Trophoblast cell (in vitro differentiated cells and primary cell): ENCODE measurements around the gene RPS23.

Source experiments
- DNase-seq, 2 donors: peaks; one replicate each; pipeline ENCODE4 v3.0.0-alpha.2; 2016
- H2AFZ ChIP-seq: 2 replicates; pipeline ENCODE4 v1.6.1; 2013; ENCODE audit warnings: low read length, moderate library complexity, mild to moderate bottlenecking; ENCODE audit not compliant: insufficient read depth, poor library complexity
- H2AK5ac ChIP-seq: 2 replicates; pipeline ENCODE4 v1.6.1; 2013; ENCODE audit warnings: mild to moderate bottlenecking, low read length
- H2BK120ac ChIP-seq: 2 replicates; pipeline ENCODE4 v1.6.1; 2013; ENCODE audit warnings: low read length, mild to moderate bottlenecking, moderate library complexity; ENCODE audit not compliant: insufficient read depth, poor library complexity
- H2BK12ac ChIP-seq: 2 replicates; pipeline ENCODE4 v1.6.1; 2013; ENCODE audit warnings: mild to moderate bottlenecking, low read length, moderate library complexity
- H2BK5ac ChIP-seq: 2 replicates; pipeline ENCODE4 v1.6.1; 2013; ENCODE audit warnings: low read length, low read depth, moderate library complexity, mild to moderate bottlenecking; ENCODE audit not compliant: poor library complexity
- H3K14ac ChIP-seq: 2 replicates; pipeline ENCODE4 v1.6.1; 2013; ENCODE audit warnings: mild to moderate bottlenecking, low read length
- H3K18ac ChIP-seq: 2 replicates; pipeline ENCODE4 v1.6.1; 2013; ENCODE audit warnings: mild to moderate bottlenecking, low read length
- H3K23ac ChIP-seq: 2 replicates; pipeline ENCODE4 v1.6.1; 2013; ENCODE audit warnings: low read length
- H3K27ac ChIP-seq: 2 replicates; pipeline ENCODE4 v1.5.1; 2013; ENCODE audit warnings: low read depth, mild to moderate bottlenecking, inconsistent platforms, low read length, moderate library complexity
- H3K27me3 ChIP-seq: 2 replicates; pipeline ENCODE4 v1.6.1; 2013; ENCODE audit warnings: inconsistent platforms, mild to moderate bottlenecking, low read length, moderate library complexity; ENCODE audit not compliant: insufficient read depth
- H3K36me3 ChIP-seq, 2 experiments: 1 replicate in 1 of 2; 2 replicates in 1 of 2; pipeline ENCODE4 v1.6.1; 2013; ENCODE audit warnings: low read length in 2 of 2, mild to moderate bottlenecking in 2 of 2, moderate library complexity in 1 of 2; ENCODE audit not compliant: insufficient read depth in 2 of 2, control insufficient read depth in 1 of 2
- H3K4ac ChIP-seq: 2 replicates; pipeline ENCODE4 v1.6.1; 2013; ENCODE audit warnings: low read depth, mild to moderate bottlenecking, low read length, moderate library complexity
- H3K4me1 ChIP-seq, 2 experiments: 1 replicate in 1 of 2; 2 replicates in 1 of 2; pipeline ENCODE4 v1.6.1; 2013; ENCODE audit warnings: low read length in 2 of 2, mild to moderate bottlenecking in 2 of 2, moderate library complexity in 1 of 2; ENCODE audit not compliant: insufficient read depth in 2 of 2, control insufficient read depth in 1 of 2
- H3K4me2 ChIP-seq: 2 replicates; pipeline ENCODE4 v1.6.1; 2013; ENCODE audit warnings: inconsistent platforms, mild to moderate bottlenecking, low read length, moderate library complexity
- H3K4me3 ChIP-seq: 2 replicates; pipeline ENCODE4 v1.5.1; 2013; ENCODE audit warnings: mild to moderate bottlenecking, low read depth, low read length, inconsistent platforms
- H3K79me1 ChIP-seq: one replicate; pipeline ENCODE4 v1.6.1; 2013; ENCODE audit warnings: low read length
- H3K79me2 ChIP-seq: 2 replicates; pipeline ENCODE4 v1.6.1; 2013; ENCODE audit warnings: low read length, mild to moderate bottlenecking; ENCODE audit not compliant: control insufficient read depth, insufficient read depth, poor library complexity
- H3K9ac ChIP-seq: 2 replicates; pipeline ENCODE4 v1.6.1; 2013; ENCODE audit warnings: mild to moderate bottlenecking, low read length
- H3K9me3 ChIP-seq: 2 replicates; pipeline ENCODE4 v1.6.1; 2013; ENCODE audit warnings: low read depth, mild to moderate bottlenecking, control low read depth, inconsistent platforms, low read length; ENCODE audit not compliant: insufficient read depth
- H4K12ac ChIP-seq: 2 replicates; pipeline ENCODE4 v1.6.1; 2013; ENCODE audit warnings: low read depth, mild to moderate bottlenecking, low read length, moderate library complexity
- H4K8ac ChIP-seq: 2 replicates; pipeline ENCODE4 v1.6.1; 2013; ENCODE audit warnings: low read depth, mild to moderate bottlenecking, low read length, moderate library complexity
- H4K91ac ChIP-seq: one replicate; pipeline ENCODE4 v1.6.1; 2013; ENCODE audit warnings: low read depth, mild to moderate bottlenecking, low read length, moderate library complexity
- WGBS: extraction: QIAGEN DNeasy Blood & Tissue Kit; methylation state at CpG from one replicate; pipeline ENCODE4 v1.1.7; 2013; ENCODE audit warnings: missing lambda C conversion rate; ENCODE audit not compliant: insufficient read length, insufficient coverage; ENCODE audit errors: extremely low coverage; 5-methylcytosine and 5-hydroxymethylcytosine counted together

Gene RPS23

GRCh38 chr5:82285206-82285605 lies 7.1 kb upstream of the RPS23 start:
- Histone ChIP-seq H2AK5ac (no peak overlapping the region), H3K4me2 (no peak overlapping the region), H3K27ac (no peak overlapping the region), H2BK5ac (no peak overlapping the region), H3K9ac (no peak overlapping the region), H3K23ac (no peak overlapping the region), H2BK120ac (no peak overlapping the region), H2AFZ (no peak overlapping the region), H3K18ac (no peak overlapping the region), H3K4ac (no peak overlapping the region), H3K27me3 (no peaks in the 10 kb centered on the region), H2BK12ac (no peak overlapping the region), H3K36me3 (no peaks in the 10 kb centered on the region), H4K12ac (no peak overlapping the region), H3K4me1 (no peaks in the 10 kb centered on the region), H3K9me3 (no peaks in the 10 kb centered on the region), H4K8ac (no peak overlapping the region), H3K14ac (no peak overlapping the region), H3K79me2 (no peaks in the 10 kb centered on the region), H3K4me3 (no peak overlapping the region), H4K91ac (no peak overlapping the region), H3K79me1 (no peaks in the 10 kb centered on the region)
- no CpG with 5 or more reads among the region's 6 CpGs for WGBS
- DNase-seq = no peak

GRCh38 chr5:82283893-82284292 lies 5.7 kb upstream of the RPS23 start:
- H3K4me3 ChIP-seq = no peak overlapping the region
- H3K9ac ChIP-seq = no peak overlapping the region
- no peak overlapping the region for H3K18ac ChIP-seq
- no peak for DNase-seq
- no peaks in the 10 kb centered on the region for H3K4me1 ChIP-seq
- H3K9me3 ChIP-seq = no peaks in the 10 kb centered on the region
- H3K4me2 ChIP-seq = no peak overlapping the region
- H3K36me3 ChIP-seq = no peaks in the 10 kb centered on the region
- H3K14ac ChIP-seq = no peak overlapping the region
- H2BK5ac ChIP-seq = no peak overlapping the region
- H3K4ac ChIP-seq = no peak overlapping the region
- H2BK12ac ChIP-seq = no peak overlapping the region
- no peak overlapping the region for H4K8ac ChIP-seq
- H4K91ac ChIP-seq = no peak overlapping the region
- H3K79me2 ChIP-seq = no peaks in the 10 kb centered on the region
- H3K27ac ChIP-seq = no peak overlapping the region
- no CpG with 5 or more reads among the region's 2 CpGs for WGBS
- H4K12ac ChIP-seq = no peak overlapping the region
- H3K23ac ChIP-seq = no peak overlapping the region
- H2BK120ac ChIP-seq = no peak overlapping the region
- no peak overlapping the region for H2AFZ ChIP-seq
- H3K27me3 ChIP-seq = no peaks in the 10 kb centered on the region
- H3K79me1 ChIP-seq = no peaks in the 10 kb centered on the region
- no peak overlapping the region for H2AK5ac ChIP-seq

GRCh38 chr5:82278711-82279370 lies 687 bp upstream of the RPS23 start:
- Histone ChIP-seq H3K4me2 (peak overlapping the region; percentile 85), H3K23ac (no peak overlapping the region), H2AFZ (peak overlapping the region; percentile 25), H3K79me1 (peaks cover 8% of the 10 kb centered on the region), H3K14ac (no peak overlapping the region), H2BK5ac (no peak overlapping the region), H4K91ac (peak overlapping the region; percentile 56), H2AK5ac (no peak overlapping the region), H3K18ac (no peak overlapping the region), H2BK120ac (no peak overlapping the region), H3K4me1 (peaks cover 0 to 6% of the 10 kb centered on the region in 2 experiments), H3K4ac (no peak overlapping the region), H3K36me3 (peaks cover 14 to 19% of the 10 kb centered on the region in 2 experiments), H3K9ac (no peak overlapping the region), H4K12ac (peak overlapping the region; percentile 12), H3K27me3 (no peaks in the 10 kb centered on the region), H3K4me3 (no peak overlapping the region), H3K79me2 (peaks cover 8% of the 10 kb centered on the region), H3K9me3 (no peaks in the 10 kb centered on the region), H3K27ac (no peak overlapping the region), H2BK12ac (no peak overlapping the region), H4K8ac (peak overlapping the region; percentile 94)
- DNase-seq = no peak
- no CpG with 5 or more reads among the region's 19 CpGs for WGBS

GRCh38 chr5:82277613-82277986 lies 554 bp downstream of the RPS23 start:
- Histone ChIP-seq H3K4ac (peak overlapping the region; percentile 86), H2BK12ac (no peak overlapping the region), H2BK5ac (peak overlapping the region; percentile 53), H2BK120ac (peak overlapping the region; percentile 59), H3K14ac (peak overlapping the region; percentile 87), H3K9me3 (no peaks in the 10 kb centered on the region), H4K91ac (peak overlapping the region; percentile 72), H3K9ac (peak overlapping the region; percentile 98), H4K8ac (peak overlapping the region; percentile 82), H3K18ac (peak overlapping the region; percentile 63), H3K27ac (peak overlapping the region; percentile 26), H3K36me3 (peaks cover 17 to 19% of the 10 kb centered on the region in 2 experiments), H3K27me3 (no peaks in the 10 kb centered on the region), H2AK5ac (peak overlapping the region; percentile 42), H3K4me3 (peak overlapping the region; percentile 95), H3K79me2 (peaks cover 8% of the 10 kb centered on the region), H3K23ac (no peak overlapping the region), H4K12ac (peak overlapping the region; percentile 86), H3K4me2 (peak overlapping the region; percentile 85), H3K4me1 (peaks cover 0 to 6% of the 10 kb centered on the region in 2 experiments), H3K79me1 (peaks cover 8% of the 10 kb centered on the region), H2AFZ (peak overlapping the region; percentile 30)
- peak in 1 of 2 donors; percentile 8 for DNase-seq
- WGBS = no CpG with 5 or more reads among the region's 15 CpGs
